WTC11 (cell line): ENCODE data around the gene CYP2B6. TPM values are rescaled to one million over a fixed set of nuclear protein-coding genes. Genes with fewer than 3 reads are reported as not detected.

Source experiments
- ATAC-seq: fragments of 200-7000 bp; cut with Tn5 transposase; 2 replicates; pipeline ENCODE4 v1.10.0; 2021; ENCODE audit warnings: mild to moderate bottlenecking, moderate library complexity
- CTCF ChIA-PET: fragments of 300-600 bp; sonication (Branson Sonifier 250); formaldehyde crosslinking; loops from one replicate; lab custom pipeline; 2021; ENCODE audit warnings: antibody characterized with exemption; lab: Charles Lee
- POLR2A ChIA-PET: fragments of 350-600 bp; sonication (Branson Sonifier 250); formaldehyde crosslinking; loops from one replicate; lab custom pipeline; 2021; ENCODE audit warnings: antibody characterized with exemption; lab: Charles Lee
- DNase-seq: peaks from one replicate; pipeline ENCODE4 v3.0.0; 2021; ENCODE audit warnings: low spot score
- H3K27ac Mint-ChIP-seq: 2 replicates; pipeline ENCODE4 v1.8.0; 2021; ENCODE audit warnings: mixed read lengths
- H3K27me3 Mint-ChIP-seq: 2 replicates; pipeline ENCODE4 v1.8.0; 2021; ENCODE audit warnings: low read depth, mild to moderate bottlenecking, moderate library complexity, mixed read lengths
- H3K36me3 Mint-ChIP-seq: 2 replicates; pipeline ENCODE4 v1.8.0; 2021; ENCODE audit warnings: mixed read lengths
- H3K4me1 Mint-ChIP-seq: 2 replicates; pipeline ENCODE4 v1.8.0; 2022; ENCODE audit warnings: mixed read lengths
- H3K4me3 Mint-ChIP-seq: 2 replicates; pipeline ENCODE4 v1.8.0; 2021; ENCODE audit warnings: mild to moderate bottlenecking, moderate library complexity, mixed read lengths
- H3K9me3 Mint-ChIP-seq: 2 replicates; pipeline ENCODE4 v1.8.0; 2021; ENCODE audit warnings: mixed read lengths
- AFF4 ChIP-seq: sonication (generic); formaldehyde crosslinking; IDR thresholded peaks from 2 replicates; pipeline ENCODE4 v1.8.1; 2023; ENCODE audit warnings: mild to moderate bottlenecking, missing genetic modification reagents, borderline replicate concordance
- ESRRA ChIP-seq: sonication (generic); formaldehyde crosslinking; IDR thresholded peaks from 2 replicates; pipeline ENCODE4 v1.8.1; 2022; ENCODE audit warnings: mild to moderate bottlenecking, missing genetic modification reagents, borderline replicate concordance
- GTF2I ChIP-seq: fragments of 250-450 bp; sonication (Bioruptor Pico); conservative IDR thresholded peaks from 2 replicates; pipeline ENCODE4 v1.4.0; 2021; ENCODE audit warnings: mild to moderate bottlenecking
- HMGXB4 ChIP-seq: sonication (generic); formaldehyde crosslinking; IDR thresholded peaks from 2 replicates; pipeline ENCODE4 v1.8.1; 2023; ENCODE audit warnings: mild to moderate bottlenecking, moderate library complexity, missing genetic modification reagents
- RORB ChIP-seq: fragments of 250-450 bp; sonication (Bioruptor Pico); IDR thresholded peaks from 2 replicates; pipeline ENCODE4 v1.9.0; 2021; ENCODE audit warnings: mild to moderate bottlenecking
- SOX15 ChIP-seq: fragments of 250-450 bp; sonication (Bioruptor Pico); IDR thresholded peaks from 2 replicates; pipeline ENCODE4 v1.9.0; 2021; ENCODE audit warnings: mild to moderate bottlenecking
- SP1 ChIP-seq: sonication (generic); formaldehyde crosslinking; conservative IDR thresholded peaks from 2 replicates; pipeline ENCODE4 v1.8.1; 2022; ENCODE audit warnings: missing genetic modification reagents
- STAT6 ChIP-seq: sonication (generic); formaldehyde crosslinking; conservative IDR thresholded peaks from 2 replicates; pipeline ENCODE4 v1.8.1; 2023; ENCODE audit warnings: mild to moderate bottlenecking, low read depth, missing genetic modification reagents, moderate library complexity
- USF2 ChIP-seq: sonication (generic); formaldehyde crosslinking; IDR thresholded peaks from 2 replicates; pipeline ENCODE4 v1.8.1; 2023; ENCODE audit warnings: mild to moderate bottlenecking, missing genetic modification reagents, moderate library complexity
- ZBTB43 ChIP-seq: sonication (generic); formaldehyde crosslinking; IDR thresholded peaks from 2 replicates; pipeline ENCODE4 v1.8.1; 2023; ENCODE audit warnings: mild to moderate bottlenecking, missing genetic modification reagents
- ZNF121 ChIP-seq: sonication (generic); formaldehyde crosslinking; IDR thresholded peaks from 2 replicates; pipeline ENCODE4 v1.8.0; 2023; ENCODE audit warnings: missing genetic modification reagents
- ZNF281 ChIP-seq: sonication (generic); formaldehyde crosslinking; IDR thresholded peaks from 2 replicates; pipeline ENCODE4 v1.8.0; 2023; ENCODE audit warnings: mild to moderate bottlenecking, missing genetic modification reagents
- ZNF317 ChIP-seq: sonication (generic); formaldehyde crosslinking; IDR thresholded peaks from 2 replicates; pipeline ENCODE4 v1.8.1; 2023; ENCODE audit warnings: low read depth, mild to moderate bottlenecking, moderate library complexity, missing genetic modification reagents, borderline replicate concordance
- ZNF396 ChIP-seq: fragments of 250-450 bp; sonication (Bioruptor Pico); IDR thresholded peaks from 2 replicates; pipeline ENCODE4 v1.8.0; 2021; ENCODE audit warnings: mild to moderate bottlenecking, moderate library complexity, borderline replicate concordance
- ZSCAN18 ChIP-seq: fragments of 250-450 bp; sonication (Bioruptor Pico); IDR thresholded peaks from 2 replicates; pipeline ENCODE4 v2.1.2; 2022; ENCODE audit warnings: mild to moderate bottlenecking, moderate library complexity
- total RNA-seq: library from RNA; stranded (reverse); gene quantifications from 3 replicates; pipeline ENCODE4 v1.2.3, GENCODE V29; 2021

The CYP2B6 gene
- total RNA-seq, 1 experiment from 2014 or later, result 10.3 TPM

GRCh38 chr19:40954573-40954972 is 36.5 kb upstream of the CYP2B6 start:
- no peak overlapping the region for H3K4me3 Mint-ChIP-seq
- H3K36me3 Mint-ChIP-seq, result peaks cover 35% of the 10 kb centered on the region
- no peak for DNase-seq
- TF ChIP-seq AFF4 (CRISPR knock-in tag) (no peak), ZNF396 (CRISPR knock-in tag) (no peak), ESRRA (CRISPR knock-in tag) (no peak), SP1 (no peak), SOX15 (CRISPR knock-in tag) (no peak), ZNF317 (CRISPR knock-in tag) (no peak), STAT6 (no peak)
- ChIA-PET CTCF (no interaction called here), POLR2A (no interaction called here)
- H3K27me3 Mint-ChIP-seq, result peaks cover 9% of the 10 kb centered on the region
- ATAC-seq, result no peak
- no peaks in the 10 kb centered on the region for H3K4me1 Mint-ChIP-seq
- peaks cover 62% of the 10 kb centered on the region for H3K9me3 Mint-ChIP-seq
- H3K27ac Mint-ChIP-seq, result no peak overlapping the region

- H3K4me1 Mint-ChIP-seq, result no peaks in the 10 kb centered on the region
- DNase-seq (no peak), ATAC-seq (no peak)
- CTCF ChIA-PET, result no interaction called here
- peaks cover 16% of the 10 kb centered on the region for H3K36me3 Mint-ChIP-seq
- POLR2A ChIA-PET, result no interaction called here
- peaks cover 10% of the 10 kb centered on the region for H3K27me3 Mint-ChIP-seq
- peaks cover 29% of the 10 kb centered on the region for H3K9me3 Mint-ChIP-seq
- H3K4me3 Mint-ChIP-seq, result no peak overlapping the region
- H3K27ac Mint-ChIP-seq, result no peak overlapping the region
- TF ChIP-seq ZNF281 (no peak), RORB (CRISPR knock-in tag) (no peak), ZBTB43 (CRISPR knock-in tag) (no peak), ZNF121 (no peak), AFF4 (CRISPR knock-in tag) (no peak), ZSCAN18 (CRISPR knock-in tag) (no peak), GTF2I (no peak), USF2 (CRISPR knock-in tag) (no peak), HMGXB4 (CRISPR knock-in tag) (no peak)
Measured at GRCh38 chr19:40959338-40959737, 31.7 kb upstream of the CYP2B6 start.
